GM23338 (cell line): Measurements from ENCODE around the gene FNDC3B. TPM values are rescaled to one million over a fixed set of nuclear protein-coding genes. Genes with fewer than 3 reads are reported as not detected.

Experiments
- ATAC-seq: fragments of 200-7000 bp; cut with Tn5 transposase; 3 replicates; pipeline ENCODE4 v1.9.1; 2020
- DNase-seq: peaks from one replicate; pipeline ENCODE4 v3.0.0-alpha.2; 2015; ENCODE audit warnings: low spot score
- H2AFZ ChIP-seq: fragments of 200-600 bp; sonication (generic); 2 replicates; pipeline ENCODE4 v1.8.0; 2016; ENCODE audit warnings: antibody characterized with exemption, mild to moderate bottlenecking, moderate library complexity
- H3F3A ChIP-seq: fragments of 200-600 bp; sonication (generic); replicated peaks from 2 replicates; pipeline ENCODE4 v1.8.0; 2017; ENCODE audit warnings: antibody characterized with exemption, mixed run types, low read depth
- H3K27ac ChIP-seq: fragments of 200-600 bp; sonication (generic); 2 replicates; pipeline ENCODE4 v1.6.1; 2016; ENCODE audit warnings: low read depth
- H3K27me3 ChIP-seq: fragments of 200-600 bp; sonication (generic); 2 replicates; pipeline ENCODE4 v1.8.0; 2016; ENCODE audit warnings: mild to moderate bottlenecking, mixed run types, moderate library complexity; ENCODE audit not compliant: insufficient read depth
- H3K36me3 ChIP-seq: fragments of 200-600 bp; sonication (generic); 2 replicates; pipeline ENCODE4 v1.8.0; 2016; ENCODE audit warnings: mild to moderate bottlenecking; ENCODE audit not compliant: insufficient read depth
- H3K4me1 ChIP-seq: fragments of 200-600 bp; sonication (generic); 2 replicates; pipeline ENCODE4 v1.8.0; 2016; ENCODE audit warnings: mild to moderate bottlenecking, moderate library complexity; ENCODE audit not compliant: insufficient read depth
- H3K4me2 ChIP-seq: fragments of 200-600 bp; sonication (generic); 2 replicates; pipeline ENCODE4 v1.7.1; 2017; ENCODE audit warnings: mixed run types
- H3K4me3 ChIP-seq: fragments of 200-600 bp; sonication (generic); 2 replicates; pipeline ENCODE4 v1.6.1; 2016; ENCODE audit warnings: mixed run types
- H3K79me2 ChIP-seq: fragments of 200-600 bp; sonication (generic); replicated peaks from 2 replicates; pipeline ENCODE4 v1.8.0; 2017; ENCODE audit warnings: mild to moderate bottlenecking; ENCODE audit not compliant: insufficient read depth
- H3K9me2 ChIP-seq: fragments of 200-600 bp; sonication (generic); 2 replicates; pipeline ENCODE4 v1.8.0; 2017; ENCODE audit not compliant: insufficient read depth
- H4K20me1 ChIP-seq: fragments of 200-600 bp; sonication (generic); replicated peaks from 2 replicates; pipeline ENCODE4 v1.8.0; 2017; ENCODE audit warnings: mild to moderate bottlenecking; ENCODE audit not compliant: insufficient read depth
- H3K27ac Mint-ChIP-seq: 2 replicates; pipeline ENCODE4 v1.8.0; 2020; ENCODE audit warnings: inconsistent platforms, mild to moderate bottlenecking, moderate library complexity, mixed read lengths
- H3K27me3 Mint-ChIP-seq: 3 replicates; pipeline ENCODE4 v1.8.0; 2022; ENCODE audit warnings: low read depth, mild to moderate bottlenecking, moderate library complexity, mixed read lengths, inconsistent platforms; ENCODE audit not compliant: insufficient read depth, poor library complexity
- H3K36me3 Mint-ChIP-seq: 3 replicates; pipeline ENCODE4 v1.8.0; 2021; ENCODE audit warnings: low read depth, mild to moderate bottlenecking, inconsistent platforms, moderate library complexity, mixed read lengths
- H3K4me1 Mint-ChIP-seq: 3 replicates; pipeline ENCODE4 v1.8.0; 2020; ENCODE audit warnings: mild to moderate bottlenecking, inconsistent platforms, mixed read lengths
- H3K4me3 Mint-ChIP-seq: 3 replicates; pipeline ENCODE4 v1.8.0; 2021; ENCODE audit warnings: moderate library complexity, mild to moderate bottlenecking, inconsistent platforms, mixed read lengths
- H3K9me3 Mint-ChIP-seq: 3 replicates; pipeline ENCODE4 v1.8.0; 2020; ENCODE audit warnings: moderate library complexity, mild to moderate bottlenecking, inconsistent platforms, mixed read lengths
- CREB1 ChIP-seq: fragments of 250-450 bp; sonication (Bioruptor Pico); IDR thresholded peaks from 2 replicates; pipeline ENCODE4 v1.5.0; 2020; ENCODE audit warnings: low read depth, mild to moderate bottlenecking, moderate library complexity
- CTCF ChIP-seq, 2 experiments: fragments of 200-600 bp in 1 of 2; sonication (generic) in 1 of 2; conservative IDR thresholded peaks; 2 replicates each; pipeline versions ENCODE4 v1.5.1 to v1.6.1; 2016 to 2017; ENCODE audit warnings: antibody characterized with exemption in 2 of 2, low read depth in 2 of 2, mild to moderate bottlenecking in 2 of 2, moderate library complexity in 1 of 2
- EZH2 ChIP-seq: fragments of 200-600 bp; sonication (generic); IDR thresholded peaks from one replicate; pipeline ENCODE4 v1.8.0; 2017; ENCODE audit warnings: antibody characterized with exemption, mild to moderate bottlenecking, low read depth; ENCODE audit not compliant: unreplicated experiment
- EZH2phosphoT487 ChIP-seq: fragments of 200-600 bp; sonication (generic); IDR thresholded peaks from one replicate; pipeline ENCODE4 v1.8.1; 2018; ENCODE audit warnings: antibody characterized with exemption; ENCODE audit not compliant: unreplicated experiment
- JUNB ChIP-seq: IDR thresholded peaks from one replicate; pipeline ENCODE4 v1.6.1; 2016; ENCODE audit warnings: antibody characterized with exemption; ENCODE audit not compliant: unreplicated experiment
- NANOG ChIP-seq: IDR thresholded peaks from 2 replicates; pipeline ENCODE4 v1.6.1; 2016; ENCODE audit warnings: antibody characterized with exemption, borderline replicate concordance
- POLR2AphosphoS5 ChIP-seq: IDR thresholded peaks from 2 replicates; pipeline ENCODE4 v1.6.1; 2016; ENCODE audit warnings: antibody characterized with exemption, low read depth
- REST ChIP-seq: IDR thresholded peaks from one replicate; pipeline ENCODE4 v1.6.1; 2018; ENCODE audit warnings: antibody characterized with exemption; ENCODE audit not compliant: unreplicated experiment
- STAT1 ChIP-seq: IDR thresholded peaks from one replicate; pipeline ENCODE4 v1.6.1; 2016; ENCODE audit warnings: antibody characterized with exemption; ENCODE audit not compliant: unreplicated experiment
- ZNF114 ChIP-seq: fragments of 250-450 bp; sonication (Bioruptor Pico); IDR thresholded peaks from 2 replicates; pipeline ENCODE4 v1.5.0; 2020; ENCODE audit warnings: mild to moderate bottlenecking, moderate library complexity
- ZNF331 ChIP-seq: fragments of 250-450 bp; sonication (Bioruptor Pico); IDR thresholded peaks from 2 replicates; pipeline ENCODE4 v1.5.0; 2020; ENCODE audit warnings: low read depth, mild to moderate bottlenecking, moderate library complexity
- ZNF462 ChIP-seq: fragments of 250-450 bp; sonication (Bioruptor Pico); IDR thresholded peaks from 2 replicates; pipeline ENCODE4 v1.5.0; 2020; ENCODE audit warnings: mild to moderate bottlenecking, moderate library complexity
- polyA plus RNA-seq: library from polyadenylated mRNA; unstranded; fragments of >200 nt; fragmentation: Nextera tagmentation; extraction: Ambion mirVana; gene quantifications from 2 replicates; pipeline ENCODE4 v1.2.1, GENCODE V29; 2016
- total RNA-seq: library from RNA; depleted of rRNA; stranded (reverse); fragments of >200 nt; shearing (Covaris generic); gene quantifications from 2 replicates; pipeline ENCODE4 v1.2.3, GENCODE V29; 2014

Gene FNDC3B
- total and polyA plus RNA-seq, 2 experiments from 2014 or later = 19.1 to 55.4 TPM

GRCh38 chr3:172225215-172225707 is 185.9 kb downstream of the FNDC3B start:
- H3F3A ChIP-seq = no peaks in the 10 kb centered on the region
- H3K27ac ChIP-seq = no peak overlapping the region
- H3K9me2 ChIP-seq = no peaks in the 10 kb centered on the region
- 0 out of 2 replicates have a peak, but pooled peaks cover 4% of the 10 kb centered on the region for H4K20me1 ChIP-seq
- Mint-ChIP-seq H3K27ac (no peak overlapping the region), H3K36me3 (peaks cover 6% of the 10 kb centered on the region; the same call in 1 of the 3 replicates), H3K9me3 (no peaks in the 10 kb centered on the region), H3K4me3 (no peak overlapping the region), H3K4me1 (peaks cover 47% of the 10 kb centered on the region), H3K27me3 (peaks cover 1% of the 10 kb centered on the region)
- H3K27me3 ChIP-seq = no peaks in the 10 kb centered on the region
- ATAC-seq = no peak
- no peak overlapping the region for H3K4me3 ChIP-seq
- peaks cover 69% of the 10 kb centered on the region for H3K79me2 ChIP-seq
- no peak overlapping the region for H2AFZ ChIP-seq
- H3K36me3 ChIP-seq = no peaks in the 10 kb centered on the region
- H3K4me2 ChIP-seq = no peak overlapping the region
- peaks cover 57% of the 10 kb centered on the region for H3K4me1 ChIP-seq
- DNase-seq = no peak
- no peak for TF ChIP-seq EZH2
- no peak for TF ChIP-seq NANOG
- no peak for TF ChIP-seq POLR2AphosphoS5
- TF ChIP-seq ZNF462 (CRISPR knock-in tag) = no peak
- no peak for TF ChIP-seq ZNF114 (CRISPR knock-in tag)
- no peak for TF ChIP-seq CREB1 (CRISPR knock-in tag)
- no peak for TF ChIP-seq STAT1
- no peak for TF ChIP-seq JUNB
- no peak for TF ChIP-seq ZNF331 (CRISPR knock-in tag)
- TF ChIP-seq EZH2phosphoT487 = no peak
- TF ChIP-seq CTCF (conservative IDR thresholded peaks at IDR 0.05; ENCODE audit: low read depth in 2 of 2) = no peak
- TF ChIP-seq REST = no peak
